Endothelial cell of umbilical vein (primary cell): ENCODE results near the gene KCNK10.

Experiments used
- CTCF ChIP-seq, 2 donors: IDR thresholded peaks; 1 replicate in 1 of 2; 2 replicates in 1 of 2; pipeline ENCODE4 v1.5.1; 2011; ENCODE audit warnings: low read length in 2 of 2, mild to moderate bottlenecking in 2 of 2, moderate library complexity in 2 of 2, control low read depth in 1 of 2, inconsistent platforms in 1 of 2, low read depth in 1 of 2; ENCODE audit not compliant: insufficient read depth in 1 of 2; ENCODE audit errors: extremely low read depth in 1 of 2
- EZH2 ChIP-seq: IDR thresholded peaks from 2 replicates; pipeline ENCODE4 v1.6.1; 2012; ENCODE audit warnings: borderline replicate concordance, low read depth, mild to moderate bottlenecking, moderate library complexity, low read length, inconsistent platforms; ENCODE audit not compliant: severe bottlenecking

- TF ChIP-seq EZH2: no peak
- TF ChIP-seq CTCF (IDR thresholded peaks at IDR 0.05; ENCODE audit: extremely low read depth in 1 of 2, insufficient read depth in 1 of 2, low read depth in 1 of 2, low read length in 2 of 2): no peak
Observed at GRCh38 chr14:88242446-88242845, 80.6 kb downstream of the KCNK10 start.
